ENCODE data around the gene ADAMTS15. TPM values are rescaled to one million over a fixed set of nuclear protein-coding genes. Genes with fewer than 3 reads are reported as not detected.

ADAMTS15 gene
- total RNA-seq, 1 donor from 2014 or later = 43.5 TPM

GRCh38 chr11:130487924-130488815, 39.7 kb downstream of the ADAMTS15 start:
- peak; percentile 50 for ATAC-seq (ENCODE audit: poor library complexity)
- intact Hi-C loops (cut with DNase I) = no loop called here
- DNase-seq = no peak

GRCh38 chr11:130488848-130489584, 40.6 kb downstream of the ADAMTS15 start:
- intact Hi-C loops (cut with DNase I) = no loop called here
- no peak for DNase-seq
- ATAC-seq (ENCODE audit: poor library complexity) = no peak

- DNase-seq = no peak
- no peak for ATAC-seq (ENCODE audit: poor library complexity)
- intact Hi-C loops (cut with DNase I) = no loop called here
Observed at GRCh38 chr11:130489716-130490115, 41.3 kb downstream of the ADAMTS15 start.

- no peak for DNase-seq
- intact Hi-C loops (cut with DNase I) = no loop called here
- no peak for ATAC-seq (ENCODE audit: poor library complexity)
Observed at GRCh38 chr11:130490682-130491449, 42.4 kb downstream of the ADAMTS15 start.

GRCh38 chr11:130498181-130498580, 49.7 kb downstream of the ADAMTS15 start:
- DNase-seq = no peak
- ATAC-seq (ENCODE audit: poor library complexity) = no peak
- intact Hi-C loops (cut with DNase I) = no loop called here

GRCh38 chr11:130499828-130500227, 51.4 kb downstream of the ADAMTS15 start:
- DNase-seq (no peak), ATAC-seq (ENCODE audit: poor library complexity) (no peak)
- intact Hi-C loops (cut with DNase I) = no loop called here

GRCh38 chr11:130504317-130504716, 55.9 kb downstream of the ADAMTS15 start:
- DNase-seq = no peak
- intact Hi-C loops (cut with DNase I) = no loop called here
- ATAC-seq (ENCODE audit: poor library complexity) = no peak

- intact Hi-C loops (cut with DNase I) = no loop called here
- ATAC-seq (ENCODE audit: poor library complexity) (no peak), DNase-seq (no peak)
Observed at GRCh38 chr11:130508913-130509312, 60.5 kb downstream of the ADAMTS15 start.

- no peak for ATAC-seq (ENCODE audit: poor library complexity)
- intact Hi-C loops (cut with DNase I) = no loop called here
- no peak for DNase-seq
Observed at GRCh38 chr11:130509942-130510341, 61.5 kb downstream of the ADAMTS15 start.

- DNase-seq (no peak), ATAC-seq (ENCODE audit: poor library complexity) (peak; percentile 11)
- intact Hi-C loops (cut with DNase I) = no loop called here
Observed at GRCh38 chr11:130510407-130511006, 62.1 kb downstream of the ADAMTS15 start.

GRCh38 chr11:130511765-130512164, 63.3 kb downstream of the ADAMTS15 start:
- DNase-seq = no peak
- no peak for ATAC-seq (ENCODE audit: poor library complexity)
- intact Hi-C loops (cut with DNase I) = no loop called here

- ATAC-seq (ENCODE audit: poor library complexity) = no peak
- DNase-seq = no peak
- intact Hi-C loops (cut with DNase I) = no loop called here
Observed at GRCh38 chr11:130512662-130513061, 64.2 kb downstream of the ADAMTS15 start.

GRCh38 chr11:130513132-130513531, 64.7 kb downstream of the ADAMTS15 start:
- DNase-seq = peak; percentile 80
- intact Hi-C loops (cut with DNase I) = no loop called here

GRCh38 chr11:130514316-130514715, 65.9 kb downstream of the ADAMTS15 start:
- intact Hi-C loops (cut with DNase I) = no loop called here
- DNase-seq = no peak
- no peak for ATAC-seq (ENCODE audit: poor library complexity)

More at GRCh38 chr11:130513132-130513531, 64.7 kb downstream of the ADAMTS15 start:
- ATAC-seq (ENCODE audit: poor library complexity) = peak; percentile 93

- intact Hi-C loops (cut with DNase I) = no loop called here
- no peak for ATAC-seq (ENCODE audit: poor library complexity)
- DNase-seq = no peak
Observed at GRCh38 chr11:130514851-130515250, 66.4 kb downstream of the ADAMTS15 start.

- intact Hi-C loops (cut with DNase I) = no loop called here
- ATAC-seq (ENCODE audit: poor library complexity) = no peak
Observed at GRCh38 chr11:130515829-130516553, 67.5 kb downstream of the ADAMTS15 start.

GRCh38 chr11:130516554-130517505, 68.4 kb downstream of the ADAMTS15 start:
- ATAC-seq (ENCODE audit: poor library complexity) (no peak), DNase-seq (no peak)
- intact Hi-C loops (cut with DNase I) = no loop called here

More at GRCh38 chr11:130515829-130516553, 67.5 kb downstream of the ADAMTS15 start:
- no peak for DNase-seq
